ENCODE results near the gene PPP2R2C. TPM values are rescaled to one million over a fixed set of nuclear protein-coding genes. Genes with fewer than 3 reads are reported as not detected.

The PPP2R2C gene
- total and polyA plus RNA-seq, 9 of the 15 experiments (the other 6 are each of a cell fraction or from before 2014, with no cell fraction given) = 0.04 to 0.06 TPM; not detected in 7

DNA sequence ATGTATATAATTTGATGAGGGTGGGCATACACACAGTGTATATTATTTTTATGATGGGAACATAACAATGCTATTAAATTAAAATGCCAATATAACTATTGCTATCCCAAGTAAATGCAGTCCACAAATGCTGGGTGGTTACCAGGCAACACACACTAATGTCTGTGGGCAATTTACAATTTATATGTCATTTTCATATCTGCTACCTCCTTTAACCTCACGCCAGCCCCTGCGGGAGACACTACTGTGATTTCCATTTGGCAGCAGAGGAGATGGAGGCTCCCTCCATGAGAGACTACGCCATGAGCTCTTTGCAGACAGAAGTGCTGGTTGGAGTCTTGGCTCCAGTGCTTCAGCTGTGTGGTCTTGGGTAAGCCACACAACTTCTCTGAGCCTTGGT is 87.9 kb downstream of the PPP2R2C start:
- no peaks in the 10 kb centered on the region for H4K20me1 ChIP-seq (replicated peaks; ENCODE audit: control insufficient read depth, insufficient read depth, low read length)
- no peak overlapping the region for H2AFZ ChIP-seq (ENCODE audit: low read depth, low read length)
- in situ Hi-C loops (cut with MboI) (no loop called here), intact Hi-C loops (cut with micrococcal nuclease) (no loop called here)
- H3K4me3 ChIP-seq = no peak overlapping the region
- peaks cover 0 to 3% of the 10 kb centered on the region in 2 experiments; a peak in 2 of 5 replicates for H3K4me1 ChIP-seq (replicated peaks in 1 of 2; ENCODE audit: control insufficient read depth in 2 of 2, insufficient read depth in 2 of 2, low read length in 2 of 2)
- ATAC-seq (no peak), FAIRE-seq (no peak), DNase-seq (ENCODE audit: extremely low read depth in 1 of 4, low spot score in 3 of 4) (no peak)
- 0% methylated on average over 3 of the region's 3 CpGs for WGBS (ENCODE audit: insufficient coverage, low coverage, missing lambda C conversion rate)
- TF ChIP-seq LEF1 (IDR thresholded peaks at IDR 0.05) = no peak
- TF ChIP-seq, protein P1, sequence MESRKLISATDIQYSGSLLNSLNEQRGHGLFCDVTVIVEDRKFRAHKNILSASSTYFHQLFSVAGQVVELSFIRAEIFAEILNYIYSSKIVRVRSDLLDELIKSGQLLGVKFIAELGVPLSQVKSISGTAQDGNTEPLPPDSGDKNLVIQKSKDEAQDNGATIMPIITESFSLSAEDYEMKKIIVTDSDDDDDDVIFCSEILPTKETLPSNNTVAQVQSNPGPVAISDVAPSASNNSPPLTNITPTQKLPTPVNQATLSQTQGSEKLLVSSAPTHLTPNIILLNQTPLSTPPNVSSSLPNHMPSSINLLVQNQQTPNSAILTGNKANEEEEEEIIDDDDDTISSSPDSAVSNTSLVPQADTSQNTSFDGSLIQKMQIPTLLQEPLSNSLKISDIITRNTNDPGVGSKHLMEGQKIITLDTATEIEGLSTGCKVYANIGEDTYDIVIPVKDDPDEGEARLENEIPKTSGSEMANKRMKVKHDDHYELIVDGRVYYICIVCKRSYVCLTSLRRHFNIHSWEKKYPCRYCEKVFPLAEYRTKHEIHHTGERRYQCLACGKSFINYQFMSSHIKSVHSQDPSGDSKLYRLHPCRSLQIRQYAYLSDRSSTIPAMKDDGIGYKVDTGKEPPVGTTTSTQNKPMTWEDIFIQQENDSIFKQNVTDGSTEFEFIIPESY (CRISPR knock-in tag; IDR thresholded peaks at IDR 0.05) = no peak
- no peak for TF ChIP-seq BMI1 (IDR thresholded peaks at IDR 0.05; ENCODE audit: low read length)
- no peak for TF ChIP-seq ZNF668 (CRISPR knock-in tag; IDR thresholded peaks at IDR 0.05)
- TF ChIP-seq, protein P2, sequence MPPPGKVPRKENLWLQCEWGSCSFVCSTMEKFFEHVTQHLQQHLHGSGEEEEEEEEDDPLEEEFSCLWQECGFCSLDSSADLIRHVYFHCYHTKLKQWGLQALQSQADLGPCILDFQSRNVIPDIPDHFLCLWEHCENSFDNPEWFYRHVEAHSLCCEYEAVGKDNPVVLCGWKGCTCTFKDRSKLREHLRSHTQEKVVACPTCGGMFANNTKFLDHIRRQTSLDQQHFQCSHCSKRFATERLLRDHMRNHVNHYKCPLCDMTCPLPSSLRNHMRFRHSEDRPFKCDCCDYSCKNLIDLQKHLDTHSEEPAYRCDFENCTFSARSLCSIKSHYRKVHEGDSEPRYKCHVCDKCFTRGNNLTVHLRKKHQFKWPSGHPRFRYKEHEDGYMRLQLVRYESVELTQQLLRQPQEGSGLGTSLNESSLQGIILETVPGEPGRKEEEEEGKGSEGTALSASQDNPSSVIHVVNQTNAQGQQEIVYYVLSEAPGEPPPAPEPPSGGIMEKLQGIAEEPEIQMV (tag; conservative IDR thresholded peaks at IDR 0.05; ENCODE audit: low read depth) = no peak
- TF ChIP-seq ELF4 (CRISPR knock-in tag; IDR thresholded peaks at IDR 0.05) = no peak
- no peak for TF ChIP-seq ARID1B (IDR thresholded peaks at IDR 0.05)
- TF ChIP-seq TEAD1 (CRISPR knock-in tag; IDR thresholded peaks at IDR 0.05) = no peak
- TF ChIP-seq PHF8 (IDR thresholded peaks at IDR 0.05; ENCODE audit: borderline replicate concordance, low read length) = no peak
- TF ChIP-seq, protein P3, sequence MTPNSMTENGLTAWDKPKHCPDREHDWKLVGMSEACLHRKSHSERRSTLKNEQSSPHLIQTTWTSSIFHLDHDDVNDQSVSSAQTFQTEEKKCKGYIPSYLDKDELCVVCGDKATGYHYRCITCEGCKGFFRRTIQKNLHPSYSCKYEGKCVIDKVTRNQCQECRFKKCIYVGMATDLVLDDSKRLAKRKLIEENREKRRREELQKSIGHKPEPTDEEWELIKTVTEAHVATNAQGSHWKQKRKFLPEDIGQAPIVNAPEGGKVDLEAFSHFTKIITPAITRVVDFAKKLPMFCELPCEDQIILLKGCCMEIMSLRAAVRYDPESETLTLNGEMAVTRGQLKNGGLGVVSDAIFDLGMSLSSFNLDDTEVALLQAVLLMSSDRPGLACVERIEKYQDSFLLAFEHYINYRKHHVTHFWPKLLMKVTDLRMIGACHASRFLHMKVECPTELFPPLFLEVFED (CRISPR knock-in tag; conservative IDR thresholded peaks at IDR 0.05) = no peak
- ChIA-PET CTCF (ENCODE audit: low intra/inter-chr PET ratio) (no interaction called here), POLR2A (no interaction called here)
- no peaks in the 10 kb centered on the region for H3K9me3 ChIP-seq (replicated peaks; ENCODE audit: control insufficient read depth, insufficient read depth, low read depth, low read length)
- no peaks in the 10 kb centered on the region for H3K36me3 ChIP-seq (ENCODE audit: control insufficient read depth, insufficient read depth, low read length)
- no peak overlapping the region for H3K27ac ChIP-seq (ENCODE audit: extremely low read depth, low read depth, low read length)
- no TSS peak for BruUV-seq (replicated peaks)
- no peak overlapping the region for H3K9ac ChIP-seq (ENCODE audit: insufficient read depth in 1 of 2, low read depth in 2 of 2, low read length in 2 of 2)
- H3K27me3 ChIP-seq (ENCODE audit: control insufficient read depth in 2 of 2, insufficient read depth in 2 of 2, low read length in 2 of 2) = peaks cover 2 to 44% of the 10 kb centered on the region in 2 experiments; a peak in 4 of 5 replicates
- no peaks in the 10 kb centered on the region for H3K79me2 ChIP-seq (ENCODE audit: control insufficient read depth, insufficient read depth, low read length)
- peaks cover 3% of the 10 kb centered on the region for H3K9me1 ChIP-seq (ENCODE audit: control insufficient read depth, insufficient read depth, low read length)
- H3K4me2 ChIP-seq (ENCODE audit: insufficient read depth, low read length) = no peak overlapping the region
